Stimulated activated CD4-positive, alpha-beta T cell treated with anti-CD3 and anti-CD28 coated beads, Interleukin-4, amount 100 ng/mL, for 48 hours (primary cell): Measurements from ENCODE around the gene RHEB.
A peak's percentile ranks its signal among the peaks of the same experiment; 100 is the strongest.

Experiments
- DNase-seq, 2 donors: peaks; one replicate each; pipeline ENCODE4 v3.0.0-alpha.2; 2020; ENCODE audit warnings: low read depth in 2 of 2

RHEB gene

DNA sequence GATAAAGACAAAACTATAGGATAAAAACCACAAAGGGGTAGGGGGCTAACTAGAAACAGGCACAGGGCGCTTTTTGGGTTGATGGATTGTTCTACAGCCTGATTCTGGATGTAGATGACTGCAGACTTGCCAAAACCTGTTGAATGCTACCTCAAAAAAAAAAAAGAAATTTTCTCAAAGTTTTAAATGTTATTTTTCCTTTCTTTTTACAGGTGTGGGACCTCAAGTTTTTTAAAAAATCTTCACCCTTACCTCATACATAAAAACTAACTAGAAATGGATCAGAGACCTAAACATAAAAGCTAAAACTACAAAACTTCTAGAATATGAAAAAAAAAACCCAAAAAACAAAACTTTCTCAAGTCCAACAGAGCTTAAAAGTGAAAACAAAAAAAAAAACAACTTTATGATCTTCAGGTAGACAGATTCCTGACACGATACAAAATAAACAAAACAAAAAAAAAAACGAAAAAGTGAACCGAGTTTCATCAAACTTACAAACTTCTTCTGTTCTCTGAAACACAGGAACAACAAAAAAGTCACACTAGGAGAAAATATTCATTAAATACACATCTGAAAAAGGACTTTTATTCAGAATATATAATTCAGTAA, 14.9 kb downstream of the RHEB start:
- no peak for DNase-seq

- DNase-seq: no peak
Observed at GRCh38 chr7:151503902-151504714, 15.6 kb downstream of the RHEB start.

DNA sequence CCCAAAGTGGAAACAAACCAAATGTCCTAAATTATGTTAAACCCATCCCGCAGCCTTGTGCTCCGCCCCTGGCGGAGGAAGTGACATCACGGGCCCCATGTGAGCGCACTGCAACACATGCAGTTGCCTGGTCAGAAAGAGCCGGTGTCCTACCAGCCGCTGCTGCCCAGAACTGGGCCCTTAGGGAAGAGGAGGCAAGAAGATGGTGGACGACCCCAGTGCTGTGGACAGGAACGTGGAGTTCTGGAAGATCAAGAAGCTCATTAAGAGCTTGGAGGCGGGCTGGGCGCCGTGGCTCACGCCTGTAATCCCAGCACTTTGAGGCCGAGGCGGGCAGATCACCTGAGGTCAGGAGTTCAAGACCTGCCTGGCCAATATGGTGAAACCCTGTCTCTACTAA, 18.0 kb downstream of the RHEB start:
- DNase-seq: no peak

GRCh38 chr7:151498495-151498894, 21.2 kb downstream of the RHEB start:
- no peak for DNase-seq

- DNase-seq: no peak
Observed at GRCh38 chr7:151497306-151497871, 22.3 kb downstream of the RHEB start.

DNA sequence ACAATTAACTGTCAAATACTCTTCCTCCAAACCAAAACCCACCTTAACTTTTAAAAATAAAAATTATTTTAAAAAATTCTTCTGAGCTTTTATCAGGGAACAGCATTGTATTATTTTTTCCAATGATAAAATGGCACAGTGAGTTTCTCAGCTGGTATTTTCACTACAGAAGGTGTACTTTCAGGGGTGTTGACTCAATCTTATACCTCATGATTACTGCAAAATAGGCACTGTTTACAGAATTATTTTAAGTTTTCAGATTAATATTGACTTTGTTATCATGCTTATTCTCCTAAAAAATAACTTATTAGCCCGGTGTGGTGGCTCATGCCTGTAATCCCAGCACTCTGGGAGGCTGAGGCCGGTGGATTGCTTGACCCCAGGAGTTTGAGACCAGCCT, 24.3 kb downstream of the RHEB start:
- no peak for DNase-seq

GRCh38 chr7:151494298-151495284, 25.1 kb downstream of the RHEB start:
- no peak for DNase-seq

DNA sequence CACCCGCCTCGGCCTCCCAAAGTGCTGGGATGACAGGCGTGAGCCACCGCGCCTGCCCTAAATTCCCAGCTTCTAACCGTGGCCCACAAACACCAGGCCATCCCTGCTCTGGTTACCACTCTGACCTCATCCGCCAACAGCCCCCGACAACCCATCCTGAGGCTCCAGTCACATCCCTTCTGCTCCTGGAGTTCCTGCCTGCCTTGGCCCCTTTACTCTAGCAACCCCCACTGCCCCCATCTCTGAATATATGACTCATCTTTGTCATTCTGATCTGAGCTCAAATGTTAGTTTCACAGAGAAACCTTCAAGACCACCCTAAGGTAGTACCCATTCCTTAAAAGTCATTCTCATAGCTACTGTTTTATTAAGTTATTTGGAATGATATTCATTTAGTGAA, 26.6 kb downstream of the RHEB start:
- DNase-seq: no peak

DNA sequence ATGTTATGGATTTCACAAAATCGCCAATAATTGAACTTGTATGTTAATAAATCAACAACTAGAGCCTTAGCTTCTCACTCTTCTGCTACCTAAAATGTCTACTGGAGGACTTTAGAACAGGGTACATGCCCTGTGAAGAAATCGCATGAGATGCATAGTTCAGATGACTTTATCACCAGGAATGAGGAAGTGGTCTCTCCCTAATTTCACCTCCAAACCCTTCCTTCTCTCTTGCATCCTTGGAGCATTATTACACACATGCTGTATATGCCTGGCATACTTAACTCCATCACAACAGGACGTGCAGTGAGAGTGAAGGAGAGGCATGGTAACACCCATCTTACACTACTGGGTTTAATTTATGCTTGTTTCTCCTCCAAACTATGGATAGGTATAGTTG, 27.8 kb downstream of the RHEB start:
- DNase-seq: no peak

DNA sequence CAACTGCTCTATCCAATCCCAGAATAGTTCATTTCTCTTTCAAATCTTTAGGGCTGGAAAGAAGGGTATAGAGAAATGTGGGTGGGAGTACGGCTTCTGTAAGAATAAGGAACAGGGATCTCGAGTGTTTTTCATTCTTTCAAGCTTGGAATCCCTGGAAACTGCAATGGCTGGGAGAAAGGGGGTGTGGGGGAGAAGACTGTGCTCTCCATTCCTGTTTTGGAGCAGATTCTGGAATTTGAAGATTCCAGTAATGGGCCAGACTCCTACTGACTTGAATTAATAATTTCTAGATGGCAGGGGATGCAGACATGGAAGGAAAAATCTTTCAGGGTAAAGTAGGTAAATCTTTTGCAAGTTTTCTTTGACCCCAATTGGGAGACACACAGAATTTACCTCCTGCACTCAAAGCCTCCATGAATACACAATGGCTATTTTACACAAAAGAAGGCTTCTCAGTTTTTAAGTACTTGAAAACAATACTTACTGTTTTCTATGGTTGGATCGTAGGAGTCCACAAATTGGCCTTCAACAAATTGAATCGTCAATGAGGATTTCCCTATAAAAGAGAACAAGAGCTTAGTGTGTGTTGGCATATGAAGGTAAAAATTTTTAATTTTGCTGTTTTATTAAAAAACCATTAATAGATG, 29.1 kb downstream of the RHEB start:
- no peak for DNase-seq

DNA sequence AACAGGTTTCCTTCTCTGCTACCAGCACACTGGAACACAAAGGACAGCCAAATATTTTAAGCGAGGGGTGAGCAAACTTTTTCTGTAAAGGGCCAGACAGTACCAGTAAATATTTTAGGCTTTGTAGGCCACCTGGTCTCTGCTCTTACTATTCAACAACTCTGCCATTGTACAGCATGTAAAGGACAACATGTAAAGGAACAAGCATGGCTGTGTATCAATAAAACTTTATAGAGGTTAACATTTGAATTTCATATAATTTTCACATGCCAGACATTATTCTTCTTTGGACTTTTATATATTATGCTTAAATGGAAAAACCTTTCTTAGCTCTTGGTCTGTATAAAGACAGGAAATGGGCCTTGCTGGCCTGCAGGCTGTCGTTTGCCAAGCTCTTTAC, 30.2 kb downstream of the RHEB start:
- no peak for DNase-seq

GRCh38 chr7:151488096-151488495, 31.6 kb downstream of the RHEB start:
- DNase-seq: no peak

DNA sequence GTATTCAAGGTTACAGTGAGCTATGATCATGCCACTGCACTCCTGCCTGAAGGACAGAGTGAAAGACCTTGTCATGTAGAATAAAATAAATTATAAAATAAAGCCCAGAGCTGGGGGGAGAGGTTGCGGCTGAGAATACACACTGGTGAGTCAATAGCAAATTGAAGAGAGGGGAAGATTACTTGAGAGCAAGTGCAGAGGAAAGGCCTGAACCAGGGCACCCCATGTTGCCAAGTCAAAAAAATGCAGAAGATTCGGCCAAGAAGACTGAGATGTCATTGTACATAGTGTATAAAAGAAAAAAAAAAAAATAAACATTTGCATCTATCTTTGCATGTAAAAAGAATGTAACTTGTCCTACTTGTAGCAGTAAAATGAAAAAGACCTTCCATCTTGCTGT, 32.5 kb downstream of the RHEB start:
- DNase-seq: no peak

GRCh38 chr7:151486074-151486473, 33.6 kb downstream of the RHEB start:
- DNase-seq: no peak

GRCh38 chr7:151484971-151485707, 34.6 kb downstream of the RHEB start:
- peak in 1 of 2 donors; percentile 18 for DNase-seq

- no peak for DNase-seq
Observed at GRCh38 chr7:151483711-151483983, 36.0 kb downstream of the RHEB start.

- no peak for DNase-seq
Observed at GRCh38 chr7:151482883-151483710, 36.6 kb downstream of the RHEB start.

- DNase-seq: no peak
Observed at GRCh38 chr7:151481650-151482505, 37.8 kb downstream of the RHEB start.

GRCh38 chr7:151477867-151478266, 41.8 kb downstream of the RHEB start:
- DNase-seq: no peak
